Testis (tissue), 3 donors: Measurements from ENCODE around the gene SCFD2. TPM values are rescaled to one million over a fixed set of nuclear protein-coding genes. Genes with fewer than 3 reads are reported as not detected.

Source experiments
- DNase-seq: peaks from one replicate; pipeline ENCODE4 v3.0.0-alpha.2; 2019
- H3K27ac ChIP-seq, 2 donors: fragments of 200-600 bp; sonication (generic); one replicate each; pipeline ENCODE4 v1.5.1; 2019
- H3K27me3 ChIP-seq: fragments of 200-600 bp; sonication (generic); one replicate; pipeline ENCODE4 v1.5.1; 2019
- H3K36me3 ChIP-seq: fragments of 200-600 bp; sonication (generic); one replicate; pipeline ENCODE4 v1.5.1; 2017; ENCODE audit warnings: low read depth; ENCODE audit errors: missing control alignments
- H3K4me1 ChIP-seq: fragments of 200-600 bp; sonication (generic); one replicate; pipeline ENCODE4 v1.5.1; 2019
- H3K4me3 ChIP-seq, 2 donors: fragments of 200-600 bp; sonication (generic); one replicate each; pipeline ENCODE4 v1.5.1; 2017 to 2019
- H3K9me3 ChIP-seq: fragments of 200-600 bp; sonication (generic); one replicate; pipeline ENCODE4 v1.5.1; 2017
- POLR2A ChIP-seq: fragments of 450-650 bp; IDR thresholded peaks from one replicate; pipeline ENCODE4 v1.6.1; 2017; ENCODE audit warnings: antibody characterized with exemption, mild to moderate bottlenecking, moderate library complexity
- WGBS, 2 donors: methylation state at CpG; one replicate each; pipeline ENCODE4 v1.1.5; 2018; 5-methylcytosine and 5-hydroxymethylcytosine counted together
- intact Hi-C: fragments of 100-400 bp; cut with DNase I; formaldehyde crosslinking; loops from one replicate; pipeline ENCODE4 v1.15.1; 2023; ENCODE audit warnings: low total_unique reads
- polyA plus RNA-seq: library from polyadenylated mRNA; stranded (reverse); fragments of 350-450 nt; fragmentation: Illumina TruSeq; extraction: RNeasy Lipid Tissue Mini Kit (QIAGEN cat#74804); gene quantifications from one replicate; pipeline ENCODE4 v1.2.3, GENCODE V29; 2014; ENCODE audit warnings: low read depth, low replicate concordance; ENCODE audit not compliant: insufficient read depth
- total RNA-seq, 2 donors: library from RNA; depleted of rRNA; stranded (reverse); fragments of >200 nt; gene quantifications; one replicate each; pipeline ENCODE4 v1.2.3, GENCODE V29; 2016
- TF ChIP-seq, protein P1 (sequence below), 3 experiments: fragments of 450-650 bp in 2 of 3; fragments of 200-600 bp in 1 of 3; sonication (generic) in 1 of 3; IDR thresholded peaks; one replicate each; pipeline ENCODE4 v1.5.1; 2016 to 2019; ENCODE audit warnings: antibody characterized with exemption in 3 of 3, mild to moderate bottlenecking in 2 of 3, moderate library complexity in 1 of 3

The SCFD2 gene
- total and polyA plus RNA-seq, 3 donors from 2014 or later = 6.0 to 24.5 (median 21.3) TPM

DNA sequence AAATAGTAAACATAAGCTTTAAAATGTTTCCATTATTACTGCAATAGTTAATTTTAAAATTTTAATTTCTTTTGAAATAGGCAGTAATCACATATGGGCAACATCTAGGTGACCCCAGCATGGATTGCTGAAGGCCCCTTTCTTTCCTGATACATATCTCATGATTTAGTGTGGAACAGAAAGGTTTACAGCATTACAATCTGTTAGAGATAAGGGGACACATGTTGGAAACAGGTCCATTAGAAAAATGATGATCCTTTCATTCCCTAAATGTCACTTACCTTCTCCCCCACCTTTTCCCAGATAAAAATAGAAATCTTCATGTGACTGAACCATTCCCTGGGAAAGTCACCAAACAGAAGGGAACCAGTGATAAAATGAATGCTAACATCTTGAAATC, 413.3 kb downstream of the SCFD2 start:
- Histone ChIP-seq H3K9me3 (no peaks in the 10 kb centered on the region), H3K27ac (peak overlapping the region; percentile 73), H3K4me3 (no peak overlapping the region), H3K27me3 (no peaks in the 10 kb centered on the region), H3K36me3 (no peaks in the 10 kb centered on the region), H3K4me1 (peaks cover 37% of the 10 kb centered on the region)
- no peak for TF ChIP-seq POLR2A
- TF ChIP-seq, protein P1, sequence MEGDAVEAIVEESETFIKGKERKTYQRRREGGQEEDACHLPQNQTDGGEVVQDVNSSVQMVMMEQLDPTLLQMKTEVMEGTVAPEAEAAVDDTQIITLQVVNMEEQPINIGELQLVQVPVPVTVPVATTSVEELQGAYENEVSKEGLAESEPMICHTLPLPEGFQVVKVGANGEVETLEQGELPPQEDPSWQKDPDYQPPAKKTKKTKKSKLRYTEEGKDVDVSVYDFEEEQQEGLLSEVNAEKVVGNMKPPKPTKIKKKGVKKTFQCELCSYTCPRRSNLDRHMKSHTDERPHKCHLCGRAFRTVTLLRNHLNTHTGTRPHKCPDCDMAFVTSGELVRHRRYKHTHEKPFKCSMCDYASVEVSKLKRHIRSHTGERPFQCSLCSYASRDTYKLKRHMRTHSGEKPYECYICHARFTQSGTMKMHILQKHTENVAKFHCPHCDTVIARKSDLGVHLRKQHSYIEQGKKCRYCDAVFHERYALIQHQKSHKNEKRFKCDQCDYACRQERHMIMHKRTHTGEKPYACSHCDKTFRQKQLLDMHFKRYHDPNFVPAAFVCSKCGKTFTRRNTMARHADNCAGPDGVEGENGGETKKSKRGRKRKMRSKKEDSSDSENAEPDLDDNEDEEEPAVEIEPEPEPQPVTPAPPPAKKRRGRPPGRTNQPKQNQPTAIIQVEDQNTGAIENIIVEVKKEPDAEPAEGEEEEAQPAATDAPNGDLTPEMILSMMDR (IDR thresholded peaks at IDR 0.05) = no peak
- DNase-seq = no peak
- intact Hi-C loops = no loop called here

DNA sequence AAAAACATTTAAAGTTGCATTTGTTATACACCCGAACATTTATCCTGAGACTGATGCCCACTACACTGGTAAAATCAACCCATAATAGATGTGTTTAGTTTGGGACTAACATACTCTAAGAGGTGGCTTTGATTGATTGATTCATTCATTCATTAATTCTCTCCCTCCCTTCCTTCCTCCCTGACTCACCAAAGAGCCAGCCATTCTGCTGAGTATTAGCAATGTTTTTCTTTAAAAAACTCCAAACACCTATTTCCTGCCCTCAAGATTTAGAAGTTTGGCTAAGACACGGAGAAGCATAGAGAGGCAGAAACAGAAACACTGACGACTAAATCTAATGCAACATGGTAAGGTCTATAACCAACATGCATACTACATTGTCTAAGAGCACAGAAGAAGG, 414.8 kb downstream of the SCFD2 start:
- intact Hi-C loops = no loop called here
- peaks cover 36% of the 10 kb centered on the region for H3K4me1 ChIP-seq
- H3K27ac ChIP-seq = peak overlapping the region in 1 of 2 donors; percentile 73
- no peak for TF ChIP-seq POLR2A
- TF ChIP-seq, protein P1 (IDR thresholded peaks at IDR 0.05) = no peak
- no peaks in the 10 kb centered on the region for H3K27me3 ChIP-seq
- WGBS, 2 donors = 92 to 98% methylated on average over 3 of the region's 3 CpGs
- no peaks in the 10 kb centered on the region for H3K36me3 ChIP-seq
- no peaks in the 10 kb centered on the region for H3K9me3 ChIP-seq
- no peak for DNase-seq
- no peak overlapping the region for H3K4me3 ChIP-seq

DNA sequence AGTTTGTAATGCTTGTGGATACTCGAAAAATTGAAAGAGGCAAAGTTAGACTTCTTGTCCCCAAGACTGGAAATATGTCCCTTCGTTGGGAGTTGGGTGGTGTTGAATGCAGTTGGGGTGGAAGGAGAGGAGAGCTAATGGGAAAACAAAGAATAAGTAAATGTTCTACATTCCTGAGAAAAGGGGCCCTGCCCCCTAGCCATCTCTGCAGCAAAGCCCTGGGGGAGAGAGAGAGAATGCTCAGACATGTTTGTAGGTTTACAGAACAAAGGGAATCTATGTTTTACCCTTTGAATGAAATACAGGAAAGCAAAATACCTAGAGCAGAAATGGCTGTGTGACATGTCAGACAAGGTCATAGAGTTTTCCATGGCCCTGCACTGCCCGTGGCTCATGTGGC, 415.6 kb downstream of the SCFD2 start:
- no peak overlapping the region for H3K27ac ChIP-seq
- H3K9me3 ChIP-seq = no peaks in the 10 kb centered on the region
- WGBS, 2 donors = 83 to 90% methylated on average over 3 of the region's 3 CpGs
- intact Hi-C loops = no loop called here
- H3K36me3 ChIP-seq = no peaks in the 10 kb centered on the region
- no peak overlapping the region for H3K4me3 ChIP-seq
- TF ChIP-seq POLR2A = no peak
- TF ChIP-seq, protein P1 (IDR thresholded peaks at IDR 0.05) = no peak
- DNase-seq = no peak
- peaks cover 36% of the 10 kb centered on the region for H3K4me1 ChIP-seq
- H3K27me3 ChIP-seq = no peaks in the 10 kb centered on the region

DNA sequence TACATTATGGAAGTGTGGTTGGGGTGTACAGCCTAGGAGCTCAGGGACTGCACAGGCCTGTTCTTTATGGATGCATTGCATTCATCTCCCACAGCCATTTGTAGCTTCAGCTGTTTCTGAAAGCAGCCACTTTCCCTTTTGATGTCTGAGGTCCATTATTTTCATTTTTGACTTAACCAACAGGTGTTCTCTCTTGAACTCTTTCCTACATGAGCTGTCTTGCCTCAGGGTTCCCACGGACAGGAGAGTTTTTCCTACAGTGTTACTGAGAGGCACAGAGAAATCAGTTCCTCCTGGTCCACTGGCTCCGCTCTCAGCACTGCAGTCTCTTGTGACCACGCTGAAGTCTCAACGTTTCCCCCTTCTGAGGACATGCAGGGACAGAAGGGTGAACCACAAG, 416.5 kb downstream of the SCFD2 start:
- Histone ChIP-seq H3K27ac (no peak overlapping the region), H3K4me1 (peaks cover 29% of the 10 kb centered on the region), H3K36me3 (no peaks in the 10 kb centered on the region), H3K4me3 (no peak overlapping the region), H3K9me3 (no peaks in the 10 kb centered on the region), H3K27me3 (no peaks in the 10 kb centered on the region)
- no peak for DNase-seq
- 79% methylated on average over 4 of the region's 4 CpGs for WGBS, 2 donors
- intact Hi-C loops = no loop called here
- TF ChIP-seq, protein P1 (IDR thresholded peaks at IDR 0.05) = no peak
- no peak for TF ChIP-seq POLR2A

DNA sequence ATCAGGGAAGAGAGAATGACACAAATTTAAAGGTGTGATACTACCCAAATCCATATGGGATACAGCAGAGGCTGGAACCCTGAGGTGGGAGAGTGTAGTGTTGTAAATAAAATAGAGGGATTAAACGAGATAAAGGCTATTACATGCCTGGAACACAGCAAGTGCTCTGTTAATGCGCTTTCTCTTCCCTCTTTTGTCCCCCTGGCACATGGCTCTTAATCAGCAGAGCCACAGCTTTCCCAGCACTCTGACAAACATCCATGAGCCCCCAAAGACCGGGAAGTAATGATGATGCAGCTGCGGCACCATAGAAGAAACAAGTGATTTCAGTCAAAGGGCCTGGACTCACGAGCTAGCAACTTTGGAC, 417.8 kb downstream of the SCFD2 start:
- no peaks in the 10 kb centered on the region for H3K36me3 ChIP-seq
- no peaks in the 10 kb centered on the region for H3K9me3 ChIP-seq
- DNase-seq = no peak
- no peak overlapping the region for H3K4me3 ChIP-seq
- H3K27me3 ChIP-seq = no peaks in the 10 kb centered on the region
- no peak for TF ChIP-seq POLR2A
- TF ChIP-seq, protein P1 (IDR thresholded peaks at IDR 0.05) = no peak
- H3K27ac ChIP-seq = no peak overlapping the region
- peaks cover 26% of the 10 kb centered on the region for H3K4me1 ChIP-seq
- intact Hi-C loops = no loop called here
- 78% methylated on average over 5 of the region's 5 CpGs for WGBS, 2 donors
